ENCODE data around the gene SLC7A6OS.

SLC7A6OS gene

DNA sequence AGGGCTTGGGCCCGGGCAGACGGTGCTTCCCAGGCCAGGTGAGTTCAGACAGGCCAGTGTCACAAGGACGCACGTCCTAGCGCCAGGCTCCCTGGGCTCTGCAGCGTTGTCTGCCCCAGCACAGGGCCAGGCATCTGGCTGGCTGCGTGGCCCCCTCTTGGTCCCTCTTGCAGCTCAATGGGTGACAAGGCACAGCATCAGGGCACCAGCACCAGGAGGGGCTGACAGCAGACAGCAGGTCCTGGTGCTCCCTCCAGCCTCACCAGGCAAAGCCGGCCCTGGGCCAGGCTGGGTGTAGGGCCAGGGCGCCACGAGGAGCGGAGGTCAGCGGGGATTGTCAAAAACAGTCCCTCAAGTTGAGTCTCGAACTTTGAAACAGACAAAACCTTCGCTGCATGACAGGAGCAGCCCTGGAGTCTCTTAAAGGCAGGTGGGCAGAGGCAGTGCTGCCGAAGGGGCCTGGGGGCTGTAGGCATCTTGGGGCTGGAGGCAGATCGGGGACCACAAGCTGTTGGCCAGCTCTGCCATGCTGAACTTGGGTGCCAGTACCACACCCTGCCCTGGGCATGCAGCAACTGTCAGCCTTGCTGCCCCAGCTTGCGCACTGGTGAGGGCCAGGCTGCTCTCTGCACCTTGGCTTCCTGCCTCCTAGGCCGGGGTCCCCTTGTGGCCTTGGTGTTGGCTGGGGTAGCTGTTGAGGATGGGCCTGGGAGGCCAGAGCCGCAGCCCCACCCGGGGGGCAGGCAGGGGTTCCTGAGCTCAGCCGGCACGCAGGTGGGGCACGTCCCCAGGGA, 48.8 kb upstream of the SLC7A6OS start:
- H3K27ac ChIP-seq (ENCODE audit: extremely low read depth, low read depth, low read length) = no peak overlapping the region
- no peak overlapping the region for H3K4me3 ChIP-seq (ENCODE audit: low read depth, low read length)
- CTCF ChIA-PET = interaction anchor here (0.6 kb wide), 1 partner anchor 161 kb away, joined by 3 read pairs; no protein-coding TSS in a partner anchor
- TF ChIP-seq, protein P1, sequence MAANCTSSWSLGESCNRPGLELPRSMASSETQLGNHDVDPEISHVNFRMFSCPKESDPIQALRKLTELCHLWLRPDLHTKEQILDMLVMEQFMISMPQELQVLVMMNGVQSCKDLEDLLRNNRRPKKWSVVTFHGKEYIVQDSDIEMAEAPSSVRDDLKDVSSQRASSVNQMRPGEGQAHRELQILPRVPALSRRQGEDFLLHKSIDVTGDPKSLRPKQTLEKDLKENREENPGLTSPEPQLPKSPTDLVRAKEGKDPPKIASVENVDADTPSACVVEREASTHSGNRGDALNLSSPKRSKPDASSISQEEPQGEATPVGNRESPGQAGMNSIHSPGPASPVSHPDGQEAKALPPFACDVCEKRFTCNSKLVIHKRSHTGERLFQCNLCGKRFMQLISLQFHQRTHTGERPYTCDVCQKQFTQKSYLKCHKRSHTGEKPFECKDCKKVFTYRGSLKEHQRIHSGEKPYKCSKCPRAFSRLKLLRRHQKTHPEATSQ (tag by site-specific recombination; IDR thresholded peaks at IDR 0.05) = no peak
- no peak for TF ChIP-seq SP3 (tag by site-specific recombination; IDR thresholded peaks at IDR 0.05)
- TF ChIP-seq, protein P2, sequence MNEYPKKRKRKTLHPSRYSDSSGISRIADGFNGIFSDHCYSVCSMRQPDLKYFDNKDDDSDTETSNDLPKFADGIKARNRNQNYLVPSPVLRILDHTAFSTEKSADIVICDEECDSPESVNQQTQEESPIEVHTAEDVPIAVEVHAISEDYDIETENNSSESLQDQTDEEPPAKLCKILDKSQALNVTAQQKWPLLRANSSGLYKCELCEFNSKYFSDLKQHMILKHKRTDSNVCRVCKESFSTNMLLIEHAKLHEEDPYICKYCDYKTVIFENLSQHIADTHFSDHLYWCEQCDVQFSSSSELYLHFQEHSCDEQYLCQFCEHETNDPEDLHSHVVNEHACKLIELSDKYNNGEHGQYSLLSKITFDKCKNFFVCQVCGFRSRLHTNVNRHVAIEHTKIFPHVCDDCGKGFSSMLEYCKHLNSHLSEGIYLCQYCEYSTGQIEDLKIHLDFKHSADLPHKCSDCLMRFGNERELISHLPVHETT (tag by site-specific recombination; IDR thresholded peaks at IDR 0.05) = no peak
- POLR2A ChIA-PET = interaction anchor here (0.6 kb wide), 1 partner anchor 22 kb away, joined by 3 read pairs; no protein-coding TSS in a partner anchor
- no peaks in the 10 kb centered on the region for H3K4me1 ChIP-seq (ENCODE audit: control insufficient read depth, insufficient read depth, low read length)
- H3K36me3 ChIP-seq (ENCODE audit: control insufficient read depth in 2 of 2, insufficient read depth in 1 of 2, low read length in 2 of 2) = peaks cover 0 to 41% of the 10 kb centered on the region in 2 experiments; a peak in 1 of 3 replicates
- H3K9me3 ChIP-seq (ENCODE audit: control insufficient read depth, insufficient read depth, low read depth, low read length) = no peaks in the 10 kb centered on the region

DNA sequence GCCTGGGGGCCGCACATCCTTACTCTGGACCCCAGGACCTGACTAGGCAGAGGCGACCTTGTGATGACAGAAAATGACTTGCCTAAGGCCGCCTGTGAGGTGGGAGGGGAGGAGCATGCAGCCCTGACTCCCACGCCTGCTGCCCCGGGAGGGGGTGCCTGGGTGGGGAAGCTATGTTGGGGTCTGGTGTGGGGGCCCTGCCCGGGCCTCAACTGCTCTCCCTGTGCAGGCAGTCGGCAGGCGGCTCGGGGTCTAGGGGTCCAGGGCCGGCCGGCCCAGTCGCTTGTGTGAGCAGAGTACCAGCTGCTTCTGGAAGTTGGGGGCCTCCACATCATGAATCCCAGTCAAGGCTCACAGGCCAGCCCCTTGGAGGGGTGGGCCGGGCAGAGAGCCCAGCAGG, 48.2 kb upstream of the SLC7A6OS start:
- CTCF ChIA-PET = no interaction called here
- Histone ChIP-seq H3K27ac (ENCODE audit: extremely low read depth, low read depth, low read length) (no peak overlapping the region), H3K9me3 (ENCODE audit: control insufficient read depth, insufficient read depth, low read depth, low read length) (no peaks in the 10 kb centered on the region), H3K4me1 (ENCODE audit: control insufficient read depth, insufficient read depth, low read length) (no peaks in the 10 kb centered on the region), H3K36me3 (ENCODE audit: control insufficient read depth in 2 of 2, insufficient read depth in 1 of 2, low read length in 2 of 2) (peaks cover 0 to 47% of the 10 kb centered on the region in 2 experiments; a peak in 1 of 3 replicates), H3K4me3 (ENCODE audit: low read depth, low read length) (no peak overlapping the region)
- POLR2A ChIA-PET = no interaction called here
- TF ChIP-seq ZNF510 (tag by site-specific recombination; IDR thresholded peaks at IDR 0.05; ENCODE audit: insufficient replicate concordance) (no peak), ZNF530 (tag by site-specific recombination; IDR thresholded peaks at IDR 0.05; ENCODE audit: low read depth) (no peak), ZNF610 (tag by site-specific recombination; IDR thresholded peaks at IDR 0.05; ENCODE audit: borderline replicate concordance) (no peak), ZNF549 (tag by site-specific recombination; IDR thresholded peaks at IDR 0.05) (no peak), KLF9 (tag by site-specific recombination; IDR thresholded peaks at IDR 0.05; ENCODE audit: low read depth) (no peak), BCL11A (tag by site-specific recombination; IDR thresholded peaks at IDR 0.05; ENCODE audit: low read depth) (no peak), ZNF544 (tag by site-specific recombination; IDR thresholded peaks at IDR 0.05) (no peak), SCRT1 (tag by site-specific recombination; IDR thresholded peaks at IDR 0.05; ENCODE audit: borderline replicate concordance) (no peak), ZSCAN16 (tag by site-specific recombination; IDR thresholded peaks at IDR 0.05) (no peak), ZNF292 (tag by site-specific recombination; IDR thresholded peaks at IDR 0.05; ENCODE audit: borderline replicate concordance, low read depth) (no peak), SALL2 (tag by site-specific recombination; IDR thresholded peaks at IDR 0.05; ENCODE audit: borderline replicate concordance) (no peak)
- TF ChIP-seq, protein P3, sequence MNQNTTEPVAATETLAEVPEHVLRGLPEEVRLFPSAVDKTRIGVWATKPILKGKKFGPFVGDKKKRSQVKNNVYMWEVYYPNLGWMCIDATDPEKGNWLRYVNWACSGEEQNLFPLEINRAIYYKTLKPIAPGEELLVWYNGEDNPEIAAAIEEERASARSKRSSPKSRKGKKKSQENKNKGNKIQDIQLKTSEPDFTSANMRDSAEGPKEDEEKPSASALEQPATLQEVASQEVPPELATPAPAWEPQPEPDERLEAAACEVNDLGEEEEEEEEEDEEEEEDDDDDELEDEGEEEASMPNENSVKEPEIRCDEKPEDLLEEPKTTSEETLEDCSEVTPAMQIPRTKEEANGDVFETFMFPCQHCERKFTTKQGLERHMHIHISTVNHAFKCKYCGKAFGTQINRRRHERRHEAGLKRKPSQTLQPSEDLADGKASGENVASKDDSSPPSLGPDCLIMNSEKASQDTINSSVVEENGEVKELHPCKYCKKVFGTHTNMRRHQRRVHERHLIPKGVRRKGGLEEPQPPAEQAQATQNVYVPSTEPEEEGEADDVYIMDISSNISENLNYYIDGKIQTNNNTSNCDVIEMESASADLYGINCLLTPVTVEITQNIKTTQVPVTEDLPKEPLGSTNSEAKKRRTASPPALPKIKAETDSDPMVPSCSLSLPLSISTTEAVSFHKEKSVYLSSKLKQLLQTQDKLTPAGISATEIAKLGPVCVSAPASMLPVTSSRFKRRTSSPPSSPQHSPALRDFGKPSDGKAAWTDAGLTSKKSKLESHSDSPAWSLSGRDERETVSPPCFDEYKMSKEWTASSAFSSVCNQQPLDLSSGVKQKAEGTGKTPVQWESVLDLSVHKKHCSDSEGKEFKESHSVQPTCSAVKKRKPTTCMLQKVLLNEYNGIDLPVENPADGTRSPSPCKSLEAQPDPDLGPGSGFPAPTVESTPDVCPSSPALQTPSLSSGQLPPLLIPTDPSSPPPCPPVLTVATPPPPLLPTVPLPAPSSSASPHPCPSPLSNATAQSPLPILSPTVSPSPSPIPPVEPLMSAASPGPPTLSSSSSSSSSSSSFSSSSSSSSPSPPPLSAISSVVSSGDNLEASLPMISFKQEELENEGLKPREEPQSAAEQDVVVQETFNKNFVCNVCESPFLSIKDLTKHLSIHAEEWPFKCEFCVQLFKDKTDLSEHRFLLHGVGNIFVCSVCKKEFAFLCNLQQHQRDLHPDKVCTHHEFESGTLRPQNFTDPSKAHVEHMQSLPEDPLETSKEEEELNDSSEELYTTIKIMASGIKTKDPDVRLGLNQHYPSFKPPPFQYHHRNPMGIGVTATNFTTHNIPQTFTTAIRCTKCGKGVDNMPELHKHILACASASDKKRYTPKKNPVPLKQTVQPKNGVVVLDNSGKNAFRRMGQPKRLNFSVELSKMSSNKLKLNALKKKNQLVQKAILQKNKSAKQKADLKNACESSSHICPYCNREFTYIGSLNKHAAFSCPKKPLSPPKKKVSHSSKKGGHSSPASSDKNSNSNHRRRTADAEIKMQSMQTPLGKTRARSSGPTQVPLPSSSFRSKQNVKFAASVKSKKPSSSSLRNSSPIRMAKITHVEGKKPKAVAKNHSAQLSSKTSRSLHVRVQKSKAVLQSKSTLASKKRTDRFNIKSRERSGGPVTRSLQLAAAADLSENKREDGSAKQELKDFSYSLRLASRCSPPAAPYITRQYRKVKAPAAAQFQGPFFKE (tag by site-specific recombination; IDR thresholded peaks at IDR 0.05; ENCODE audit: borderline replicate concordance) = no peak
- TF ChIP-seq, protein P4, sequence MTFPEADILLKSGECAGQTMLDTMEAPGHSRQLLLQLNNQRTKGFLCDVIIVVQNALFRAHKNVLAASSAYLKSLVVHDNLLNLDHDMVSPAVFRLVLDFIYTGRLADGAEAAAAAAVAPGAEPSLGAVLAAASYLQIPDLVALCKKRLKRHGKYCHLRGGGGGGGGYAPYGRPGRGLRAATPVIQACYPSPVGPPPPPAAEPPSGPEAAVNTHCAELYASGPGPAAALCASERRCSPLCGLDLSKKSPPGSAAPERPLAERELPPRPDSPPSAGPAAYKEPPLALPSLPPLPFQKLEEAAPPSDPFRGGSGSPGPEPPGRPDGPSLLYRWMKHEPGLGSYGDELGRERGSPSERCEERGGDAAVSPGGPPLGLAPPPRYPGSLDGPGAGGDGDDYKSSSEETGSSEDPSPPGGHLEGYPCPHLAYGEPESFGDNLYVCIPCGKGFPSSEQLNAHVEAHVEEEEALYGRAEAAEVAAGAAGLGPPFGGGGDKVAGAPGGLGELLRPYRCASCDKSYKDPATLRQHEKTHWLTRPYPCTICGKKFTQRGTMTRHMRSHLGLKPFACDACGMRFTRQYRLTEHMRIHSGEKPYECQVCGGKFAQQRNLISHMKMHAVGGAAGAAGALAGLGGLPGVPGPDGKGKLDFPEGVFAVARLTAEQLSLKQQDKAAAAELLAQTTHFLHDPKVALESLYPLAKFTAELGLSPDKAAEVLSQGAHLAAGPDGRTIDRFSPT (tag by site-specific recombination; IDR thresholded peaks at IDR 0.05) = no peak
- TF ChIP-seq, protein P5, sequence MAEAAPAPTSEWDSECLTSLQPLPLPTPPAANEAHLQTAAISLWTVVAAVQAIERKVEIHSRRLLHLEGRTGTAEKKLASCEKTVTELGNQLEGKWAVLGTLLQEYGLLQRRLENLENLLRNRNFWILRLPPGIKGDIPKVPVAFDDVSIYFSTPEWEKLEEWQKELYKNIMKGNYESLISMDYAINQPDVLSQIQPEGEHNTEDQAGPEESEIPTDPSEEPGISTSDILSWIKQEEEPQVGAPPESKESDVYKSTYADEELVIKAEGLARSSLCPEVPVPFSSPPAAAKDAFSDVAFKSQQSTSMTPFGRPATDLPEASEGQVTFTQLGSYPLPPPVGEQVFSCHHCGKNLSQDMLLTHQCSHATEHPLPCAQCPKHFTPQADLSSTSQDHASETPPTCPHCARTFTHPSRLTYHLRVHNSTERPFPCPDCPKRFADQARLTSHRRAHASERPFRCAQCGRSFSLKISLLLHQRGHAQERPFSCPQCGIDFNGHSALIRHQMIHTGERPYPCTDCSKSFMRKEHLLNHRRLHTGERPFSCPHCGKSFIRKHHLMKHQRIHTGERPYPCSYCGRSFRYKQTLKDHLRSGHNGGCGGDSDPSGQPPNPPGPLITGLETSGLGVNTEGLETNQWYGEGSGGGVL (tag by site-specific recombination; IDR thresholded peaks at IDR 0.05) = no peak
- TF ChIP-seq, protein P6, sequence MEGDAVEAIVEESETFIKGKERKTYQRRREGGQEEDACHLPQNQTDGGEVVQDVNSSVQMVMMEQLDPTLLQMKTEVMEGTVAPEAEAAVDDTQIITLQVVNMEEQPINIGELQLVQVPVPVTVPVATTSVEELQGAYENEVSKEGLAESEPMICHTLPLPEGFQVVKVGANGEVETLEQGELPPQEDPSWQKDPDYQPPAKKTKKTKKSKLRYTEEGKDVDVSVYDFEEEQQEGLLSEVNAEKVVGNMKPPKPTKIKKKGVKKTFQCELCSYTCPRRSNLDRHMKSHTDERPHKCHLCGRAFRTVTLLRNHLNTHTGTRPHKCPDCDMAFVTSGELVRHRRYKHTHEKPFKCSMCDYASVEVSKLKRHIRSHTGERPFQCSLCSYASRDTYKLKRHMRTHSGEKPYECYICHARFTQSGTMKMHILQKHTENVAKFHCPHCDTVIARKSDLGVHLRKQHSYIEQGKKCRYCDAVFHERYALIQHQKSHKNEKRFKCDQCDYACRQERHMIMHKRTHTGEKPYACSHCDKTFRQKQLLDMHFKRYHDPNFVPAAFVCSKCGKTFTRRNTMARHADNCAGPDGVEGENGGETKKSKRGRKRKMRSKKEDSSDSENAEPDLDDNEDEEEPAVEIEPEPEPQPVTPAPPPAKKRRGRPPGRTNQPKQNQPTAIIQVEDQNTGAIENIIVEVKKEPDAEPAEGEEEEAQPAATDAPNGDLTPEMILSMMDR (tag by site-specific recombination; IDR thresholded peaks at IDR 0.05) = no peak

Data from HEK293 (cell line).